Glutamatergic neuron (in vitro differentiated cells): ENCODE data around the gene MAPT. TPM values are rescaled to one million over a fixed set of nuclear protein-coding genes. Genes with fewer than 3 reads are reported as not detected.
A peak's percentile ranks its signal among the peaks of the same experiment; 100 is the strongest.

Source experiments
- DNase-seq: peaks from one replicate; pipeline ENCODE4 v3.0.0; 2022
- H3K27ac Mint-ChIP-seq: one replicate; pipeline ENCODE4 v1.8.0; 2020; ENCODE audit warnings: mild to moderate bottlenecking, mixed read lengths, inconsistent platforms; ENCODE audit not compliant: unreplicated experiment
- H3K27me3 Mint-ChIP-seq: one replicate; pipeline ENCODE4 v1.8.0; 2020; ENCODE audit warnings: mild to moderate bottlenecking, moderate library complexity, mixed read lengths, inconsistent platforms; ENCODE audit not compliant: unreplicated experiment
- H3K36me3 Mint-ChIP-seq: one replicate; pipeline ENCODE4 v1.8.0; 2020; ENCODE audit warnings: mild to moderate bottlenecking, mixed read lengths, inconsistent platforms; ENCODE audit not compliant: unreplicated experiment
- H3K4me1 Mint-ChIP-seq: one replicate; pipeline ENCODE4 v1.8.0; 2020; ENCODE audit warnings: mild to moderate bottlenecking, low read depth, mixed read lengths, inconsistent platforms; ENCODE audit not compliant: unreplicated experiment
- H3K4me3 Mint-ChIP-seq: one replicate; pipeline ENCODE4 v1.8.0; 2020; ENCODE audit warnings: mild to moderate bottlenecking, mixed read lengths, inconsistent platforms; ENCODE audit not compliant: unreplicated experiment
- H3K9me3 Mint-ChIP-seq: one replicate; pipeline ENCODE4 v1.8.0; 2020; ENCODE audit warnings: mild to moderate bottlenecking, moderate library complexity, mixed read lengths, inconsistent platforms; ENCODE audit not compliant: unreplicated experiment
- total RNA-seq: library from RNA; stranded (reverse); fragmentation: NEBNext Ultra II Directional; extraction: Animal tissue kit (Norgen Biotek cat#: 25700); gene quantifications from one replicate; pipeline ENCODE4 v1.2.1, GENCODE V29; 2021; ENCODE audit not compliant: unreplicated experiment
- TF ChIP-seq, protein P1 (sequence below): fragments of 200-600 bp; sonication (generic); IDR thresholded peaks from one replicate; pipeline ENCODE4 v1.5.0; 2021; ENCODE audit not compliant: partially characterized antibody, unreplicated experiment

The MAPT gene
- total RNA-seq, 1 donor from 2014 or later: 123 TPM

DNA sequence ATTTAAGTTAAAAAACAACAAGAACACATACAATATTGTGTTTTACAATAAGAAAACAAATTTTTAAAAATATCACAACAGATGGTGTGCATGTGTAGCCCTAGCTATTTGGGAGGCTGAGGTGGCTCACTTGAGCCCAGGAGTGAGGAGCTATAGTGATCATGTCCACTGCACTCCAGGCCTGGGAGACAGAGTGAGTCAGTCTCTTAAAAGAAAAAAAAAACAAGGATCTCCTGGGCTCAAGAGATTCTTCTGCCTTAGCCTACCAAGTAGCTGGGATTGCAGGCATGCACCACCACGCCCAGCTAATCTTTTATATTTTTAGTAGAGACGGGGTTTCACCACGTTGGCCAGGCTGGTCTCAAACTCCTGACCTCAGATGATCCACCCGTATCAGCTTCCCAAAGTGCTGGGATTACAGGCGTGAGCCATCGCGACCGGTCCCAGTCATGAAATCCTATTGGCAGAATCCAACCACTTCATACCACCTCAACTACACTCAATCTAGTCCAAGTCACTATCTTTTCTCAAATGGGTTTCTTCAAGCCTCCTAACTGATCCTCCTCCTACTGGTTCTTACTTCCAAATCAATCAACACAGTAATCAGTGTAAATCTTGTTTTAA, 159.7 kb downstream of the MAPT start:
- Mint-ChIP-seq H3K4me3 (no peak overlapping the region), H3K9me3 (peaks cover 6% of the 10 kb centered on the region), H3K27ac (no peak overlapping the region), H3K4me1 (no peaks in the 10 kb centered on the region), H3K27me3 (peaks cover 1% of the 10 kb centered on the region), H3K36me3 (peaks cover 4% of the 10 kb centered on the region)
- TF ChIP-seq, protein P1, sequence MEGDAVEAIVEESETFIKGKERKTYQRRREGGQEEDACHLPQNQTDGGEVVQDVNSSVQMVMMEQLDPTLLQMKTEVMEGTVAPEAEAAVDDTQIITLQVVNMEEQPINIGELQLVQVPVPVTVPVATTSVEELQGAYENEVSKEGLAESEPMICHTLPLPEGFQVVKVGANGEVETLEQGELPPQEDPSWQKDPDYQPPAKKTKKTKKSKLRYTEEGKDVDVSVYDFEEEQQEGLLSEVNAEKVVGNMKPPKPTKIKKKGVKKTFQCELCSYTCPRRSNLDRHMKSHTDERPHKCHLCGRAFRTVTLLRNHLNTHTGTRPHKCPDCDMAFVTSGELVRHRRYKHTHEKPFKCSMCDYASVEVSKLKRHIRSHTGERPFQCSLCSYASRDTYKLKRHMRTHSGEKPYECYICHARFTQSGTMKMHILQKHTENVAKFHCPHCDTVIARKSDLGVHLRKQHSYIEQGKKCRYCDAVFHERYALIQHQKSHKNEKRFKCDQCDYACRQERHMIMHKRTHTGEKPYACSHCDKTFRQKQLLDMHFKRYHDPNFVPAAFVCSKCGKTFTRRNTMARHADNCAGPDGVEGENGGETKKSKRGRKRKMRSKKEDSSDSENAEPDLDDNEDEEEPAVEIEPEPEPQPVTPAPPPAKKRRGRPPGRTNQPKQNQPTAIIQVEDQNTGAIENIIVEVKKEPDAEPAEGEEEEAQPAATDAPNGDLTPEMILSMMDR: no peak
- DNase-seq: no peak

DNA sequence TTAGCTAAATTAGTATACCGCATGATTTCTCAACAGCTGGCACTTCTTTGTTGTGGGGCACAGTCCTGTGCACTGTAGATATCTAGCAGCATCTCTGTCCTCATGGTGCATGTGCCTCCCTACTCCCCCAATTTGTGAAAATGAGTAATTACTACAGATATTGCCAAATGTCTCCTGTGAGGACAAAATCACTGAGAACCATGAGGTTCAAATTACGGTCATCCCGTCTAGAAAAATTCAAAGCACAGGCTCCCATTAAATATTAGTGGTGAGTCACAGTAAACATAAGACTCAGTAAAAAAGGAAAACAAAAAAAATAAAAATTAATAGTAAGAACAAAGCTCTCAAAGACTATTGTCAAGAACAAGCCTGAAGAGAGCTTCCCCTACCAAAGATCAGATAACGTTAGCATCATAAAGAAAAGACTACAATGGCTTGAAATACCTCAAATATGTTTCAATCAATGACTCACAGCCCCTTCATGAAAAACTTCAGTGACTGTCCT, 162.5 kb downstream of the MAPT start:
- no peak for DNase-seq
- Mint-ChIP-seq H3K27me3 (peaks cover 1% of the 10 kb centered on the region), H3K4me3 (no peak overlapping the region), H3K4me1 (peaks cover 2% of the 10 kb centered on the region), H3K27ac (no peak overlapping the region), H3K36me3 (peaks cover 4% of the 10 kb centered on the region), H3K9me3 (peaks cover 3% of the 10 kb centered on the region)
- TF ChIP-seq, protein P1: no peak

DNA sequence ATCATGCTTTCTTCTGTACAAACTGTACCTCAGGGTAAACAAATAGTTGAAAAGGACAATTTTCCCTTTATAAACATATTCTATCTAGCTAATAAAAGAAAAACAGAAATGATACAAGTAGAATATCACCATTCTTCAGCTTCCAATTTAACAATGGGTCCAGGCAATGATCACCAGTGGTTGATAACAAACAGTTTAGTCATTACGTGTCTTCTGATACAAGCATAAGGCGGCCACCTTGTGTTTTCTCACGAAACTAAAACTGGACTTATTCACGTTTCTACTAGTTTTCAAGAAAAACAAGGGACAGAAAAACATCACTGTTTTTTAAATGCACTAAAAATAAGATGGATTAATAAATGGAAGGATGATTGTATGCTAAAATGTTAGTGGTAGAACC, 163.0 kb downstream of the MAPT start:
- Mint-ChIP-seq H3K27me3 (peaks cover 1% of the 10 kb centered on the region), H3K4me1 (peaks cover 2% of the 10 kb centered on the region), H3K27ac (no peak overlapping the region), H3K9me3 (peaks cover 3% of the 10 kb centered on the region), H3K4me3 (no peak overlapping the region), H3K36me3 (peaks cover 4% of the 10 kb centered on the region)
- TF ChIP-seq, protein P1: no peak
- DNase-seq: no peak

DNA sequence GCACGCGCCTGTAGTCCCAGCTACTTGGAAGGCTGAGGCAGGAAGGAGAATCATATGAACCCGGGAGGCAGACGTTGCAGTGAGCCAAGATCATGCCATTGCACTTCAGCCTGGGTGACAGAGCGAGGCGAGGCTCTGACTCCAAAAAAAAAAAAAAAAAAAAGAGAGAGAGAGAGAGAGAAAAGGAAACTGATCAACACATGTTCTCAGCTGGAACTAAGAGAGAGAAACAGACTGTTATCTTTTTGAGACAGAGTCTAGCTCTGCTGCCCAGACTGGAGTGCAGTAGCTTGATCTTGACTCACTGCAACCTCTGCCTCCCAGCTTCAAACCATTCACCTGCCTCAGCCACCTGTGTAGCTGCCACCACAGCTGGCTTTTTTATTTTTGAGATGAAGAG, 165.1 kb downstream of the MAPT start:
- Mint-ChIP-seq H3K27ac (peak overlapping the region; percentile 22), H3K36me3 (peaks cover under 1% of the 10 kb centered on the region), H3K9me3 (peaks cover 3% of the 10 kb centered on the region), H3K4me1 (peaks cover 2% of the 10 kb centered on the region), H3K4me3 (no peak overlapping the region), H3K27me3 (no peaks in the 10 kb centered on the region)
- DNase-seq: no peak
- TF ChIP-seq, protein P1: no peak

DNA sequence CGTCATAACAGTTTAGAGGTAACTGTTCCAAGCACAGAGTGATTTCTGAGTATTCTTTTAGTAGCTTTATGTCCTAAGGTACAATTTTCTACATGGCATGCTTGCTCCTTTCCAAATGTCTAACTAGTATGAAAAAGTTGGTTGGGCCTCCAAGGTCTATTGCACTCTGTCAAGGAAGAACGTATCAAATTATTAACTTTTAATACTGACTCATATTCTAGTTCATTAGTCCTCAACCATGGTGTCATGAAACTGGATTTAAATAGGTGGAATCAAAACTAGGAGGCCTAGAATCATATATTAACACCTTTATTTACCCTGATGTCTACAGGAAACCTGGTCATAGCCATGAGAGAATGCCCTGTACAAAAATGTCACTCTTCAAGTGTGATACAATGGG, 166.1 kb downstream of the MAPT start:
- Mint-ChIP-seq H3K27me3 (no peaks in the 10 kb centered on the region), H3K4me1 (peaks cover 2% of the 10 kb centered on the region), H3K9me3 (peaks cover 1% of the 10 kb centered on the region), H3K4me3 (no peak overlapping the region), H3K27ac (no peak overlapping the region), H3K36me3 (no peaks in the 10 kb centered on the region)
- TF ChIP-seq, protein P1: no peak
- DNase-seq: no peak
